Duodenal mucosa (tissue), 2 donors: ENCODE results near the gene SCUBE1.

Experiments used
- H3K27ac ChIP-seq: one replicate; pipeline ENCODE4 v1.7.0; 2013; ENCODE audit warnings: low read depth, low read length
- H3K27me3 ChIP-seq, 2 donors: one replicate each; pipeline ENCODE4 v1.7.0; 2013; ENCODE audit warnings: low read length in 2 of 2, control low read depth in 1 of 2; ENCODE audit not compliant: insufficient read depth in 2 of 2, control insufficient read depth in 1 of 2
- H3K36me3 ChIP-seq, 2 donors: one replicate each; pipeline ENCODE4 v1.7.0; 2013; ENCODE audit warnings: low read length in 2 of 2, control low read depth in 1 of 2; ENCODE audit not compliant: insufficient read depth in 2 of 2, control insufficient read depth in 1 of 2
- H3K4me1 ChIP-seq, 2 donors: one replicate each; pipeline ENCODE4 v1.7.0; 2013; ENCODE audit warnings: low read length in 2 of 2, control low read depth in 1 of 2; ENCODE audit not compliant: insufficient read depth in 2 of 2, control insufficient read depth in 1 of 2
- H3K4me3 ChIP-seq, 2 donors: one replicate each; pipeline ENCODE4 v1.7.0; 2013; ENCODE audit warnings: low read length in 2 of 2, low read depth in 1 of 2
- H3K9ac ChIP-seq, 2 donors: one replicate each; pipeline ENCODE4 v1.7.0; 2013; ENCODE audit warnings: low read length in 2 of 2, low read depth in 1 of 2
- H3K9me3 ChIP-seq, 2 donors: one replicate each; pipeline ENCODE4 v1.7.0; 2013; ENCODE audit warnings: low read length in 2 of 2, control low read depth in 1 of 2; ENCODE audit not compliant: control insufficient read depth in 1 of 2

The SCUBE1 gene

DNA sequence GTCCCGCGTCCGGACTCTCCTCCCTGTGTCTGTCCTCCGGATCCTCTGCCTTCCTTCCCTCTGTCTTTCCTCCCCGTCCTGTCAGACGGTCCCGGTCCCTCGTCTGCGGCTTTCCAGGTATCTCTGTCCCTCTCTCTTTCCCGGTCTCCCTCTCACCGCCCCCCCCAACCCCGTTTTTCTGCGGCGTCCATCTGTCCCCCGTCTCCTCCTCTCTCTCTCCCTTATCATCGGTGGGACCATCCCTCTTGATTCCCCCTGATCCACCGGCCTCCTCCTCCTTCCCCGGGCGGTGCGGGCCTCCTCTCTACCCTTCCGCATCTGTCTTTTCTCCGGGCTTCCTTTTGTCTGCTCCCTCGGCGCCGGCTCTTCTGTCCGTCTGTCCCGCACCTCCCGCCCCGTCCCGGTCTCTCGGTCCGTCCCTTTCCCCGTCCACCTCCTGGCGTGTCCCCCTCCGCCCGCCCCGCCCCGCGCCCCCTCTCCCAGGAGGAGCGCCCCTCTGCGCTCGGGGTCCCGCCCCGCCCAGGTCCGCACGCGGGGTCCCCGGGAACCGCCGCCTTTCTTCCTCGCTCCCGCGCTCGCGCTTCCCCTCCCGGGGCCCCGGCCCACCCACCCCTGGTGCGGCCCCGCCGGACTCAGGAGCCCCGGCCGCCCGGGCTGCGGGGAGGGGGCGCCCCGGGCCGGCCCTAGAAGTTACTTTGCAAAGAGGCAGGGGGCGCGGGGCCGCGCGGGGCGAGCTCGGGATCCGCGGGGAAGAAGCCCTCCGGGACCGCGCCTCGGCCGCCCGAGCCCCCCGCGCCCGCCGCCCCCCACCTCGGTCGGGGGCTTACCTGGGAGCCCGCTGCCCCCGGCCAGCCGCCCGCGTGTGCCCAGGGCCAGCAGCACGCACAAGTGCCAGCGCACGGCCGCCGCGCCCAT is 568 bp downstream of the SCUBE1 start:
- H3K9ac ChIP-seq: no peak overlapping the region
- H3K4me1 ChIP-seq: peaks cover 0 to 3% of the 10 kb centered on the region in 2 donors
- peaks cover 0 to 3% of the 10 kb centered on the region in 2 donors for H3K36me3 ChIP-seq
- H3K4me3 ChIP-seq: peak overlapping the region in 1 of 2 donors; percentile 22
- H3K27me3 ChIP-seq: peaks cover 32 to 38% of the 10 kb centered on the region in 2 donors
- H3K9me3 ChIP-seq: no peaks in the 10 kb centered on the region
- H3K27ac ChIP-seq: no peak overlapping the region

DNA sequence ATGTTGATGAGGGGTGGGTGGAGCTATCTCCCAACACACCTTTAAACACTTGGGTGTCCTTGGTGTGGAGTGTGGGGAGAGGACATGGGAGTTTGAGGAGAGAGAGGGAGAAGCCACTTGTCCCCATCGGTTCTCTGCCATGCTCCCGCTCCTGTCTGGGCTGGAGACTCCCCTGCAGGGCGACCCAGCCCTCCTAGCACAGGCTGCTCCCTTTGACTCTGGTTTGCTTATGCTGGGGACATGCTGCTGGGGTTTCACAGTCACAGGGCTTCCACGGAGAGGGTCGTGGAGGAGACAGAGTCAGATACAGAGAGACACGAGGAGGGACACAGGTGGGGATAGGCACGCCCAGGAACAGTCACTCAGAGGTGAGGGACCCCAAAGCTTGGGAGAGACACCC is 1.6 kb downstream of the SCUBE1 start:
- H3K27me3 ChIP-seq: peaks cover 32 to 36% of the 10 kb centered on the region in 2 donors
- peak overlapping the region in 1 of 2 donors; percentile 16 for H3K4me3 ChIP-seq
- no peak overlapping the region for H3K9ac ChIP-seq
- H3K9me3 ChIP-seq: no peaks in the 10 kb centered on the region
- no peak overlapping the region for H3K27ac ChIP-seq
- H3K4me1 ChIP-seq: peaks cover 0 to 3% of the 10 kb centered on the region in 2 donors
- peaks cover 0 to 3% of the 10 kb centered on the region in 2 donors for H3K36me3 ChIP-seq

DNA sequence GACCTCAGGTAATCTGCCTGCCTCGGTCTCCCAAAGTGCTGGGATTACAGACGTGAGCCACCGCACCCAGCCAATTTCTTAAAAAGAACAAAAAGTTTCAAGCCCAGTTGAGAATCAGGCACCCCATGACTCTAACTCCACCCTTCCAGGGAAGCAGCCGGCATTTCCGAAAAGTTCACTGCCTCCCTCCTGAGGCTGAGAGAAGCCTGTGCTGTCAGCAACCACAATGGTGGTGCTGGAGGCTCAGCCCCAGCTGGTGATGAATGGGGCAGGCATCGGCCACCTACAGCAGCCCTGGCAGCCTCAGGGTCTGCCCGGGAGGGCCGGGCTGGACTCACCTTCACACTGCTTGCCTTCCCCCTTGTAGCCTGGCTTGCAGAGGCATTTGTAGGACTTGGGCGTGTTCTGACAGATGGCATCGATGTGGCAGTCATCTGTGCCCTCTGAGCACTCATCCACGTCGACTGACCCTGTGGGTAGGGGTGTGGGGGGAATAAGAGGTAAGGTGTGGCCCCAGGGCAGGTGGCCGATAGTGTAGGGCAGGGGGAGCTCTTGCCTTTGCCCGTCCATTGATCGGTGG is 4.3 kb downstream of the SCUBE1 start:
- no peak overlapping the region for H3K9ac ChIP-seq
- no peak overlapping the region for H3K27ac ChIP-seq
- H3K36me3 ChIP-seq: peaks cover 0 to 3% of the 10 kb centered on the region in 2 donors
- no peaks in the 10 kb centered on the region for H3K4me1 ChIP-seq
- no peak overlapping the region for H3K4me3 ChIP-seq
- H3K27me3 ChIP-seq: peaks cover 12 to 17% of the 10 kb centered on the region in 2 donors
- no peaks in the 10 kb centered on the region for H3K9me3 ChIP-seq

DNA sequence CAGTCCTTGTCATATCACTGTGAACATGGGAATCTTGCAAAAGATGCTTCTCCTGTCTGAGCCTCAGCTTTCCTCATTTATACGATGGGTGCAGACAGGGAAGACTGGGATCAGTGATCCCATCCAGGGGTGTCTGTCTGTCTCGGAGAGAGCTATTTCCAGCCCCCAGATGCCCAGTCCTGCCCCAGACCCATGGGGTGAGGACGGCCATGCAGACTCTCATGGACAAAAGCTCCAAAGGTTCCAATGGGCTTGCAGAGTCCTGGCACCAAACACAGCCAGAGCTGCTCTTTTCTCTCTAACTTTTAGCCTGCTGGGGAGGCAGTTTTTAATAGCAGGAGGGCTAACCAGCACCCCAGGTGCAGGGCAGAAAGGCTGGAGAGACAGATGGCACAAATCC is 5.2 kb downstream of the SCUBE1 start:
- H3K27ac ChIP-seq: no peak overlapping the region
- H3K36me3 ChIP-seq: peaks cover 0 to 3% of the 10 kb centered on the region in 2 donors
- no peaks in the 10 kb centered on the region for H3K9me3 ChIP-seq
- no peaks in the 10 kb centered on the region for H3K4me1 ChIP-seq
- H3K9ac ChIP-seq: no peak overlapping the region
- no peak overlapping the region for H3K4me3 ChIP-seq
- peaks cover 9 to 13% of the 10 kb centered on the region in 2 donors for H3K27me3 ChIP-seq

DNA sequence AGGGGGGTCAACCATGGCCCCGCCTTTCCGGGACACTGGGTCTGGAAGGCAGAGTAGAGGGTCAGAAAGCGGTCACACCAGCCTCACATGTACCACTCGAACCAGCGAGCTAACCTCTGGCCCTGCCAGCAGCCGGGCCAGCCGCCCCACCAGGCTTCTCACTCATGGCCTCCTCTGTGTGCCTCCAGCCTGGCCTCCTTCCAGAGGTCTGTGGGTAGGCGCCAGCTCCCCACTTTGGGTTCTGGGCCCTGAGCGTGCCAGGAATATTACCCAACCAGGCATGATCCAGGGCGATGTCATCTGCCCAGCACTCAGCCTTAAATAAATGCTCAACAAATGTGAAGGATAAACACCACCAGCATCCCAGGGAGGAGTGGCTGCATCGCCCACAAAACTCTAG is 5.8 kb downstream of the SCUBE1 start:
- Histone ChIP-seq H3K9me3 (no peaks in the 10 kb centered on the region), H3K27ac (no peak overlapping the region), H3K4me1 (no peaks in the 10 kb centered on the region), H3K36me3 (peaks cover 0 to 3% of the 10 kb centered on the region in 2 donors), H3K27me3 (peaks cover 9 to 13% of the 10 kb centered on the region in 2 donors), H3K4me3 (no peak overlapping the region), H3K9ac (no peak overlapping the region)

DNA sequence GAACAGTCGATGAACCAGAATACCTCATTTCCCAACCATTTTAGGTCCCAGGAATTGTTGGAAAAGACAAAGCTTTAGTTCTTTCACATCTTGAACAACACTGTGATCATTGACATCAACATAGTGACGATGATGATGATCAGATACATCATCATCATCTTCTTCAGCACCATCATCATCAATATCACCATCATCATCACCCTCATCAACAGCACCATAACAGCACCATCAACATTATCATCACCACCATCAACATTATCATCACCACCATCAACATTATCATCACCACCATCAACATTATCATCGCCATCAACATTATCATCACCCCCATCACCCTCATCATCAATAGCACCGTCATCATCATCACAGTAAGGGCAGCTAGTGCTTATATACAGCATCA is 8.8 kb downstream of the SCUBE1 start:
- Histone ChIP-seq H3K27ac (no peak overlapping the region), H3K36me3 (peaks cover 0 to 3% of the 10 kb centered on the region in 2 donors), H3K4me1 (no peaks in the 10 kb centered on the region), H3K4me3 (no peak overlapping the region), H3K9ac (no peak overlapping the region), H3K9me3 (no peaks in the 10 kb centered on the region), H3K27me3 (peaks cover 0 to 3% of the 10 kb centered on the region in 2 donors)

DNA sequence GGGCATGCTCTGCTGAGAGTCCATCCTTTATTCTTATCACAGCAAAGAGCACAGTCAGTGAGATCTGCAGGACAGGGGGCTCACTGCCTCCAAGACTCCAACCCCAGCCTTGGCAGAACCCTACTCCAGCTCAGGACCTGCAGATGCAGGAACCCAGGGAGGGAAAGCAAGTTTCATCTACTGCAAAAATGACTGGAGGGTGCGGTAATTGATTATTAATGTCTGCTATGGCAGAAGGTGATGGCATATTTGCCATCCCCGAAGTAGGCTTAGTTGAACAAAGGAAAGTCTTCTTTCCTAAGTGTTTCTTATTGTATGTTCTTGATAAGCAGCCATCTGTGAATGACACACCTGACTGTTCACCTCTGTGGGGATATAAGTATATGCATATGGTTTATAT is 9.2 kb downstream of the SCUBE1 start:
- no peaks in the 10 kb centered on the region for H3K4me1 ChIP-seq
- H3K36me3 ChIP-seq: peaks cover 0 to under 1% of the 10 kb centered on the region in 2 donors

DNA sequence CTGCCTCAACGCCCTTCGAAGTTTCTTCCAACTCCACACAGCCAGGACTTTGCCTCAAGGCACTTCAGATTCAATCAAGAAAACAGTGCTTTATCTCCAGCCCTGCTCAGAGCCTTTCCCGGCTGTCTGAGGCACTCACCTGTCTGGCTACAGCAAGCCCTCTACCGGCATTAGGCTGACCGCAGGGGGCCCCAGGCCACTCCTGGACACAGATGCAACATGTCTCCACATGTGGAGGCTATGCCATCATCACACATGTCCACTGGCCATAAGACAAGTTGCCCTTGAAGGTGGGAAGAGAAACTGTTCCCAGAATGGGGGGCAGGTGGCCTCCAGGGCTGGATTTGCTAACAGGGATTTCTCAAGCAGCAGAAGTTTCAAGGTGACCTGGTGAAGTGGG is 10.0 kb downstream of the SCUBE1 start:
- no peak overlapping the region for H3K27ac ChIP-seq
- H3K4me3 ChIP-seq: no peak overlapping the region
- H3K27me3 ChIP-seq: no peaks in the 10 kb centered on the region
- no peaks in the 10 kb centered on the region for H3K9me3 ChIP-seq
- H3K4me1 ChIP-seq: no peaks in the 10 kb centered on the region
- H3K36me3 ChIP-seq: no peaks in the 10 kb centered on the region
- H3K9ac ChIP-seq: no peak overlapping the region

More for the DNA sequence above, 9.2 kb downstream of the SCUBE1 start:
- H3K4me3 ChIP-seq: no peak overlapping the region
- H3K9ac ChIP-seq: no peak overlapping the region
- no peaks in the 10 kb centered on the region for H3K9me3 ChIP-seq
- no peaks in the 10 kb centered on the region for H3K27me3 ChIP-seq
- no peak overlapping the region for H3K27ac ChIP-seq

DNA sequence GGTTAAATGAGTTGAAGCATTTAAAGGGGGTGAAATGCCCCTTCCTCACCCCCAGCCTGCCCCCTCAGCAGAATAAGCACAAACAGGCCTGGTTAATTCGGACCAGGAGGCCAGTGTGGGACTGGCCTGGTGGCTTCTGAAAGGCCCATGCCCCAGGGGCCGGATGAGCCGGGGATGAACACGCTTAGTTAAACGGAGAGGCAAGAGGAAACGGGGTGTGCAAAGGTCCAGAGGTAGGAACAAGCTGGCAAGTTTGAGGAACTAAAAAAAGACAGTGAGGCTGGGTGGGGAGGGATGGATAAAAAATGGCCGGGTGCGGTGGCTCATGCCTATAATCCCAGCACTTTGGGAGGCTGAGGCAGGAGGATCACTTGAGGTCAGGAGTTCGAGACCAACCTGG is 11.5 kb downstream of the SCUBE1 start:
- H3K36me3 ChIP-seq: no peaks in the 10 kb centered on the region
- no peaks in the 10 kb centered on the region for H3K4me1 ChIP-seq
- H3K27ac ChIP-seq: no peak overlapping the region
- H3K9me3 ChIP-seq: no peaks in the 10 kb centered on the region
- H3K4me3 ChIP-seq: no peak overlapping the region
- no peak overlapping the region for H3K9ac ChIP-seq
- H3K27me3 ChIP-seq: no peaks in the 10 kb centered on the region

DNA sequence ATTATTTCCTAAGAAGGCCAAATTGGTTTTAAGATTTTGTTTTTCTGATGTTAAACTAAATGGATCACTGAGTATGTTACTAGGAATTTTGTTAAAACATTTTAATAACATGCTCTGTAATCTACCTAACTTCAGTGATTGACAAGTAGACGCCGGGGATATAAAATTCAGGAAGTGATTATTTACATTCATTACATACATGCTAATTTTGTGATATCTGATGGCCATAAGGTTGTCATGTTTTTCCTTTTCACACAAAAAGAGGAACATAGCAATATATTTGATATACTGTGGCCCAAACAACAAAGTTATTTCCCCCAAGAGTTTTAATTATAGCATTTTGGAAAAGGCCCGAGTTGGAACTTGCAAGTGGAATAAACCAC is 12.1 kb downstream of the SCUBE1 start:
- Histone ChIP-seq H3K9ac (no peak overlapping the region), H3K4me1 (no peaks in the 10 kb centered on the region), H3K27ac (no peak overlapping the region), H3K9me3 (no peaks in the 10 kb centered on the region), H3K27me3 (no peaks in the 10 kb centered on the region), H3K36me3 (no peaks in the 10 kb centered on the region), H3K4me3 (no peak overlapping the region)
